ENCODE measurements around the gene KRTAP3-3. TPM values are rescaled to one million over a fixed set of nuclear protein-coding genes. Genes with fewer than 3 reads are reported as not detected.

Gene KRTAP3-3
- total and polyA plus RNA-seq, 9 donors = not detected

GRCh38 chr17:41029633-41030245 lies 35.8 kb upstream of the KRTAP3-3 start, which contains the start of gene KRTAP1-4:
KRTAP1-4 (minus strand) TSS chr17:41030195; CDS start chr17:41030078, 117 bp downstream.
- H3K27me3 ChIP-seq = no peaks in the 10 kb centered on the region
- TF ChIP-seq EP300 (IDR thresholded peaks at IDR 0.05) (no peak), POLR2A (IDR thresholded peaks at IDR 0.05) (no peak), CTCF (IDR thresholded peaks at IDR 0.05) (no peak)
- no peak within 1 kb of the TSS for H3K27ac ChIP-seq
- H3K9me3 ChIP-seq = no peaks in the 10 kb centered on the region
- no peak within 1 kb of the TSS for H3K4me3 ChIP-seq
- DNase-seq = no peak
- 77 to 88% (median 88%) methylated on average over 12 of the region's 12 CpGs for WGBS, 3 donors
- peaks cover 2% of the 10 kb centered on the region for H3K4me1 ChIP-seq (ENCODE audit: insufficient read depth)
- H3K36me3 ChIP-seq = no peaks in the 10 kb centered on the region
- intact Hi-C loops (cut with DNase I) = no loop called here

GRCh38 chr17:41026715-41027471 lies 32.9 kb upstream of the KRTAP3-3 start, which contains the start of gene KRTAP1-5:
KRTAP1-5 (minus strand) TSS chr17:41027208; CDS start chr17:41027155, 53 bp downstream.
- intact Hi-C loops (cut with DNase I) = no loop called here
- TF ChIP-seq POLR2A (IDR thresholded peaks at IDR 0.05) = no peak
- TF ChIP-seq CTCF (IDR thresholded peaks at IDR 0.05) = no peak
- no peak for TF ChIP-seq EP300 (IDR thresholded peaks at IDR 0.05)
- Histone ChIP-seq H3K4me1 (ENCODE audit: insufficient read depth) (peaks cover 2% of the 10 kb centered on the region), H3K36me3 (no peaks in the 10 kb centered on the region), H3K27ac (no peak within 1 kb of the TSS), H3K4me3 (no peak within 1 kb of the TSS), H3K9me3 (no peaks in the 10 kb centered on the region), H3K27me3 (no peaks in the 10 kb centered on the region)
- 54 to 61% (median 55%) methylated on average over 9 of the region's 9 CpGs for WGBS, 3 donors
- DNase-seq = no peak

GRCh38 chr17:41024697-41025096 lies 30.7 kb upstream of the KRTAP3-3 start:
- H3K4me3 ChIP-seq = no peak overlapping the region
- TF ChIP-seq EP300 (IDR thresholded peaks at IDR 0.05) (no peak), CTCF (IDR thresholded peaks at IDR 0.05) (no peak), POLR2A (IDR thresholded peaks at IDR 0.05) (no peak)
- H3K36me3 ChIP-seq = no peaks in the 10 kb centered on the region
- WGBS, 3 donors = 79 to 80% (median 80%) methylated on average over 3 of the region's 3 CpGs
- no peaks in the 10 kb centered on the region for H3K9me3 ChIP-seq
- intact Hi-C loops (cut with DNase I) = no loop called here
- no peaks in the 10 kb centered on the region for H3K27me3 ChIP-seq
- no peak overlapping the region for H3K27ac ChIP-seq
- DNase-seq = no peak
- H3K4me1 ChIP-seq (ENCODE audit: insufficient read depth) = peaks cover 2% of the 10 kb centered on the region

- Histone ChIP-seq H3K36me3 (no peaks in the 10 kb centered on the region), H3K4me3 (no peak overlapping the region), H3K4me1 (ENCODE audit: insufficient read depth) (no peaks in the 10 kb centered on the region), H3K27ac (no peak overlapping the region), H3K27me3 (no peaks in the 10 kb centered on the region), H3K9me3 (no peaks in the 10 kb centered on the region)
- no peak for TF ChIP-seq POLR2A (IDR thresholded peaks at IDR 0.05)
- no peak for TF ChIP-seq CTCF (IDR thresholded peaks at IDR 0.05)
- no peak for TF ChIP-seq EP300 (IDR thresholded peaks at IDR 0.05)
- no peak for DNase-seq
- intact Hi-C loops (cut with DNase I) = no loop called here
These were observed 26.4 kb upstream of the KRTAP3-3 start for GRCh38 chr17:41020336-41020735.
